ENCODE results near the gene GNAL. TPM values are rescaled to one million over a fixed set of nuclear protein-coding genes. Genes with fewer than 3 reads are reported as not detected.
"Not testable (repeated sequence)": the region's sequence is repeated elsewhere in the genome, so short reads cannot be mapped to it uniquely, and the experiment has no call there.

The GNAL gene
- total RNA-seq, 1 experiment from 2014 or later, result 0.17 TPM

DNA sequence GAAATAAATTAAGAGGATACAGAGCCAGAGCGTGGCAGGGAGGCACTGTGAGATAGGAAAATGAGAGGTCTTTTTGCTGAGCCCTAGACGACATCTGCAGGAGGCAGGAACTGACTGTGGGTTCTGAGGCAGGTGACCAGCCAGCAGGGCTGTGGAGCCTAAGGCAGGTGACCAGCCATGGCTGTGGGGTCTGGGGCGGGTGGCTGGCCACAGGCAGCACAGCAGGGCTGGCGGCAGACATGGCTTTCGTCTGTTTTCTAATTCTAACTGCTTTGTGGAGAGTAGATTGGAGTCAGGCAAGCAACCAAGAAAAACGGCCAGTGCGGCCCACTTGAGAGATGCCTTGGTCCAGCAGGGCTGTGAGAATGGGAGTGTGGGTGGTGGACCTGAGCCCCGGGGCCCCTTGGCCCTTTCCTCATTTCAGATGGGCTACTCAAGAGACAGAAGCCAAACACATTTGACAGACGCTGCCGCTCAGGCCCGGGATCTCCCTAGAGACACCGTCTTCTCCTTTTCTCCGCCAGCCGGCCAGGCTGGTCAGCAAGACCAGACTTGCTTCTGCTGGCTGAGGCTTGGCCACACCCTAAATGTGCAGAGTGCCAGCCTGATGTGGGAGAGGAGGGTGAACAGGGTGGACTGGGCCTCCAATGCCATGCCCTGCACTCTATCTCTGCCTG lies 19.7 kb upstream of the GNAL start:
- DNase-seq (ENCODE audit: low read depth), result no peak

DNA sequence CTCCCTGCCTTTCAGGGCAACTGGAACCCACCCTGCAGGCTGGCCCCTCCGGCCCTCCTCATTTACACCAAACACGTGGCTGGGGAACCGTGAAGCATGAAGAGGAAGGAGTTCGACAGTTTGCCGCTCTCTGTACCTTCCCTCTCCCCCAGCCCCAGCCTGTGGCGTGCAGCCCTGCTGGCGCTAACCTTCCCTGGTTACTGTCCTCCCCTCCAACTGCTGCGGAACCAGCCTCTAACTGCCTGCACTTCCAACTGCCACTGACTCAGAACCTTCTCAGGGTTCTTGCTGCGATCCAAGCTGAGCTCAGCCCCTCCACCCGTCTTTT lies 19.2 kb upstream of the GNAL start:
- no peak for DNase-seq (ENCODE audit: low read depth)

DNA sequence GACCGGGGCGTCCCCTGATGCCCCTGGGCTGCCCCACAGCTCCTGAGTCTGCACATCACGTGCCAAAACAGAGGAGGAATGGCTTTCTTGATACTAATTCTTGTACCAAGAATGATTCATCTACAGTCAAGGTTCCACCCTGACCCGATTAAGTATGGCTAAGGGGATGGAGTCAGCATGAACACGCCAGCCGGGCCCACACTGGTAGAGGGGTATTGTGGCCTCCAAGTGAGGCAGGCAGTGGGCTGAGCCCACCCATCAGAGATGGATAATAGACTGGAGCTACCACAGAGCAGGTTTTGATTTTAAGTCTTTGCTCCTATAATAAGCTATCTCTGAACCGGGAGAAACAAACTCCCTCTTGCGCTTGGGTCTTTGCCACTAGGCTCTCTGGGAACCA lies 17.9 kb upstream of the GNAL start:
- DNase-seq (ENCODE audit: low read depth), result no peak

DNA sequence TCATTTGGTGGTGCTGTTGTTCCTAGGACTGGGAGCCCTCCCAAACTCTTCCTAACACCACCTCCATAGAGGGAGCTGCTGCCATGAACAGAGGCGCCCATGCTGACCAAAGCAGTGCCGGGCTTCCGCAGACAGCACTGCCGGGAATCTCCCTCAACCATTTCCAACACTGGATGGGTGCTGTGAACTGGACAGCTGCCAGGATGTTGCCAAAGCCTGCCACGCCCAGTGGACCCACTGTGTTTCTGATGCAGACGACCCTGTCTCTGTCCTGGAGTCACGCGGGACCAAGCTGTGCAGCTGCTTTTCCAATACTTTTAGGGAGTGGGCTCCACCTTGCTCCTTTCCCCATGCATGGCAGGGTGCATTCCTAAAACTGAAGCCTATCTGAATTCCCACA lies 16.9 kb upstream of the GNAL start:
- DNase-seq (ENCODE audit: low read depth), result no peak

DNA sequence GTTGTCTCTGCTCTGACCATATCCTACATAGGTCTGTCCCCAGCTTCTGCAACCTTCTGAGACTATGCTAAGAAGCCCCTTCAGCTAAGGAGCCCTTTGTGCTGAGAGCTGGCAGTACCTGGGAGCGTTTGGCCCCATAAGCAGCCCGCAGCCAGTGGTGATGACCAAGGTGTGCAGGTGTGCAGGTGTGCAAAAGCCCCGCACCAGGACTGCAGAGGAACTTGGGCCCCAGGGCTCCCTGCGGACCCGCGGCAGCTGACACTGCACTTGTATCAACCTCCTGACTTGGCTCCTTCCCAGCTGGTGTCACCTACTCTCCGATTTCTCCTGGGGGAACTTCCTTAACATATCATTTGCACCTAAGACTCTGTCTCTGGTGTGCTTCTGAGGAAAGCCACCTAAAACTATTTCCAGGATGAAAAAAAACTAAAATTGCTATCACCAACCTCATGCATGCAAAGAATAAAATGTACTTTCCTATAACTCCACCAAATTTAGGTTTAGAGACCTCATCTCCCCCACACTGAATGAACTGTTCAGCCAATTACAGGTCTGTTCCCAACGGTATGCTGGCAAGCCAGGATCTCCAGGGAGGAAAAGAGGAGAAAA lies 16.1 kb upstream of the GNAL start:
- DNase-seq (ENCODE audit: low read depth), result no peak

DNA sequence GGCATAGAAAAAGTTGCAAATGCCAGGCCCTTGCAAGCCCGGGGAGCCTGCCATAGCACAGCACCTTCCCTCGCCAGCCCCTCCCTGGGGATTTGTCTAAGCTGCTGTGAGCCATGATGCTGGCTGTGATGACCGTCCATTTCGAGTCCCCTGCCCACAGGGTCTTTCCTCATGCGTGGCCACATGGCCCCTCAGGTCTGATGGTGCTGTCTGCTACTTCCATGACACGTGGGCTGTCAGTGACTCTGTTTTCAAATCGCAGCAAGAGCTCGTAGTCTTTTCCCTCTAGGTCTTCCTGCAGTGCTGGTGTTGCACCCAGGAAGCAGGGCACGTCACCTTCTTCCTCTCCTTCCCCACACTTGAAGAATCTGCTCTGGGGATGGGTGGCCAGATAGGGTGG lies 15.5 kb upstream of the GNAL start:
- DNase-seq (ENCODE audit: low read depth), result no peak

DNA sequence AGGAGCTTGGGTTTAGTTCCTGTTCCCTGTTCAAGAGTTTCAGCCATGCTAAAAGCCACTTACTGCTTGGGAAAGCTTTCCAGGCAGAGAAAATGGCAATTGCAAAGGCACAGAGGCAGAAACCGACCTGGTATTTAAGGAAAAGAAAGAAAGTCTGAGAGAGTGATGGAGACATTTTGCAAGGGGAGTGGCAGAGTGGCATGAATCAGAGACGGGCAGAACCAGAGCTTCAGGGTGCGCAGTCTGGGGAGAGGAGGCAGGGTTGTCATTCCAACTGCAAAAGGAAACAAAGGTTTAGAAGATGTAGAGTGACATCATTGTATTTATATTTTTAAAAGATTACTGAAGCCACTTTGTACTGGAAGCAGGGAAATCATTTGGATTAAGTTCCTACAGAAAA lies 14.9 kb upstream of the GNAL start:
- no peak for DNase-seq (ENCODE audit: low read depth)

DNA sequence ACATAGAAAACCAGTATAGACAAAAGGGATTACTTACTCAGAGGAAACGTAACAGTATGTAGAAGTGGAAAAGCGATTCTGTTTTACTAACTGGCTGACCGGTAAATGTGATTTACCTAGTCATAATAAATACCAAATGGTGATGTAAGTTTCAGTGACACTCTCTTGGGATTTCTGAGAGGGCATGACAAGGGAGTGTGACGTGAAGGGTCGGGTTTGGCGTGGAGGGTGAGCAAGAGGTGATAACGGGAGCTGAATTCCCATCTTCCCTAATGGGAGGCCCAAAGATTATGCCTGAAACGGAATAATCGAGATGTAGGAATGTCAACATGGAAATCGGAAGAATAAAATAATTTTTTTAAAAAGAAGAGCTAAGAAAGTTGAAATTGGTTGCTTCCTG lies 12.7 kb upstream of the GNAL start:
- DNase-seq (ENCODE audit: low read depth), result no peak

DNA sequence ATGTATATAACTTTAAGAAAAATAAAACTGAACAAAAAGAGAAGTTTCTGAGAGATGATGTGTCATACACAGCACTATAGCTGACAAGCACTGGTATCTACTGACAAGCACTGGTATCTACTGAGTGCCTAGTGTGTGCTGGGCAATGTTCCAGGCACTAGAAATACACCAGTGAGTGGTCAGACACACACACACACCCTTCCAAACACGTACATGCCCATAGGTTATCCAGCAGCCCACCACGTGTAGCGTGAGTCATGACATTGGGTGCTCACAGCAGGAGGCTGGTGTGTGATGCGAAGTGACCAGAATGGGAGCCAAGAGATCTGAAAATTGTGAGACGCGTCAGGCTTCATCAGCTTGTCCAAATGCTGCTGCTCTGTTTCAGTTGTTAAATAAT lies 12.2 kb upstream of the GNAL start:
- DNase-seq (ENCODE audit: low read depth), result peak; percentile 9

DNA sequence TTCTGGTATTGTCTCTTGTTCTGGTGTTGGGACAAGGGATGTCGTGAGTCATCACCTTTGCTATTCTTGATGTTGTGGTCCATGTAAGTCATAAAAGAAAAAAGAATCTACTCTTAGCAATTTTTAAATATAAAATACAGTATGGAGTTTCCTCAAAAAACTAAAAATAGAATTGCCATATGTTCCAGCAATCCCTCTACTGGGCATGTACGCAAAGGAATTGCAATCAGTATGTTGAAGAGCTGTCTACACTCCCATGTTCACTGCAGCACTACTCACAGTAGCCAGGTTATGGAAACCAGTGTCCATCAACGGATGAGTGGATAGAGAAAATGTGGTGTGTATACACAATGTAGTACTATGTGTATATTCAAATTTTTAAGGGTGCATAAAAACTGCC lies 10.9 kb upstream of the GNAL start:
- no peak for DNase-seq (ENCODE audit: low read depth)

DNA sequence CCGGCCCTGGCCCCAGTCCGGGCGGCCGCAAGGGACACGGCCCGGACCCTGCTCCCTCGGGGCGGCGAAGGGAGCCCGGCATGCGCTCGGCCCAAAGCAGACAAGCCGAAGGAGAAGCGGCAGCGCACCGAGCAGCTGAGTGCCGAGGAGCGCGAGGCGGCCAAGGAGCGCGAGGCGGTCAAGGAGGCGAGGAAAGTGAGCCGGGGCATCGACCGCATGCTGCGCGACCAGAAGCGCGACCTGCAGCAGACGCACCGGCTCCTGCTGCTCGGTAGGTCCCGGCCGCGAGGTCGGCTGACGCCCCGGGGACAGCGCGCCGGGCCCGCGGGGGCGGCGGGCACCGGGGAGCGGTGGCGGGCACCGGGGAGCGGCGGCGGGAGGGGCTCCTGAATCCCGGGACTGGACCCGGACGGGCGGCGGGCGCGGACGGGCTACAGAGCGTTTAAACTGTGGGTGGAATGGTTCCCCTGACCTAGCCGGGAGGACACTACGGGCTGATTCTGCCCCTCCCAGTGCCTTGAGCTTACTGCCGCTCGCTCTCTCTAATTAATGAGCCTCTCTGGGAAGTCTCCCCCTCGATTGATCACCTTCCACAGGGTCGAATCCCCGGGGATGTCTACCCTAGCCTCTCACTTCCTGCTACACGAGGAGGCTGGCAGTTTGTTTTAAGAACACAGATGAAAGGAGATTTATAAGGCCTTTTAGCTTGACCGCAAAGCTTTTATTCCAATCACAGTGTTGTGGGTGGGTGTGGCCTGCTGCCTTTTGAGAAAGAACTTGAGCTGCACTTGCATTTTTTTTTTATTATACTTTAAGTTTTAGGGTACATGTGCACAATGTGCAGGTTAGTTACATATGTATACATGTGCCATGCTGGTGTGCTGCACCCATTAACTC lies 853 bp downstream of the GNAL start:
- peak; percentile 11 for DNase-seq (ENCODE audit: low read depth)

DNA sequence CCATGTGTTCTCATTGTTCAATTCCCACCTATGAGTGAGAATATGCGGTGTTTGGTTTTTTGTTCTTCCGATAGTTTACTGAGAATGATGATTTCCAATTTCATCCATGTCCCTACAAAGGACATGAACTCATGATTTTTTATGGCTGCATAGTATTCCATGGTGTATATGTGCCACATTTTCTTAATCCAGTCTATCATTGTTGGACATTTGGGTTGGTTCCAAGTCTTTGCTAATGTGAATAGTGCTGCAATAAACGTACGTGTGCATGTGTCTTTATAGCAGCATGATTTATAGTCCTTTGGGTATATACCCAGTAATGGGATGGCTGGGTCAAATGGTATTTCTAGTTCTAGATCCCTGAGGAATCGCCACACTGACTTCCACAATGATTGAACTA lies 1.6 kb downstream of the GNAL start:
- not testable (repeated sequence) for DNase-seq (ENCODE audit: low read depth)

DNA sequence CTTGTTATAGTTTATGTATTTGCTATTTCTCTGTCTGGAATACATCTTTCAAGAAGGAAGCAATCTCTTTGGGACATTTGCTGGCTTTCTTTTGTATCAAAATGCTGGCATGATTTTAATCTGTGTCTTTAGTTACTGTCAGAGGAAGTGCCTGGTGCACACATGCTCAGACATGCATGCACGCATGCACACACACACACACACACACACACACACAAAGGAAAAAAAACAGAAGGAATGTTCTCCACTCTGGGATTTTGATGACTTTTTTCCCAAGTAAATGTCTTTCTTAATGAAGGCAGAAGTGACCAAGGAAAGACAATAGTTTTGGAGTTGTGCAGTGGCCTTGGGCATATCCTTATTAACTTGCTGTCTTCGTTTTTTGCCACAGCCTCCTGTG lies 6.7 kb downstream of the GNAL start:
- no peak for DNase-seq (ENCODE audit: low read depth)

DNA sequence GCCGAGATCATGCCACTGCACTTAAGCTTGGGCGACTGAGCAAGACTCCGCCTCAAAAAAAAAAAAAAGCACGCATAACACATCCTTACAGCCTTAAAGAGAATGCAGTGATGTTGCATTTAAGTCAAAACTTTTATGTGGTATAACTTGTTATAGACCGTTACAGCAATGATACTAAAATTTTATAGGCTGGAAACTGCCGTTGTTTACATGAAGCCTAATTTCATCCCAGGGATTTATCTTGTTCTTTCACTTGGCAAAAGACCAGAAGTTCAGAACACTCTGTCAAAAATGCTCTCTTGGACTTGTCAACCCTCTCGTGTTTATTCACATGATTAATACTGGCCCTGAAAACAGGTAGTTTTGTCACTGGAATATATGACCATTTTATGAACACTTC lies 7.4 kb downstream of the GNAL start:
- no peak for DNase-seq (ENCODE audit: low read depth)

DNA sequence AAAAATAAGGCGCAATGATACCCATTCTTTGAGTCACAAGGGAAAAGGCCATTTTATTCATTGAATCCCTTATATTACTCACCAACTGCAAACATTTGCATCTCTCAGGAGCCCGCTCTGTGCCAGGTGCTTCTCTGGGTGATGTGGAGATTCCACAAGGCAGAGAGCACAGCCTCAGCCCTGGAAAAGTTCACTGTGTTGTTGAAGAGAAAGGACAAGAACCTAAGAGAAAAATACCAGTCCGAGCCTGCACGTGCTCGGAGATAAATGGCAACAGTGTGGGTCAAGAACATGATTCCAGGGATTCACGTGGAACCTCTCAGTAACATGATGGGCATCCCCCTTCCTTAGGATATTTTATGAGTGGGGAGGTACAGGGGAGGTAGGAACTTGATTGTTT lies 11.8 kb downstream of the GNAL start:
- no peak for DNase-seq (ENCODE audit: low read depth)

DNA sequence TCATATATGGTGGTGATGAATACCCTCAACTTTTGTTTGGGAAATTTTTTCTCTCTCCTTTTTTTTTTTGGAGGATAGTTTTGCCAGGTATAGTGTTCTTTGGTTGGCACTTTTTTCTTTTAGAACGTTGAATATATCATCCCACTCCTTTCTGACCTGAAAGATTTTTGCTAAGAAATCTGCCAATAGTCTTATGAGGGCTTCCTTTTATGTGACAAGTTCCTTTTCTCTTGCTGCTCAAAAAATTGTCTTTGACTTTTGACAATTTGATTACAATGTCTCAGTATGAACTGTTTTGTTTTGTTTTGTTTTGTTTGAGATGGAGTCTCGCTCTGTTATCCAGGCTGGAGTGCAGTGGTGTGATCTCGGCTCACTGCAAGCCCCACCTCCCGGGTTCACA lies 21.5 kb downstream of the GNAL start:
- DNase-seq (ENCODE audit: low read depth), result no peak

DNA sequence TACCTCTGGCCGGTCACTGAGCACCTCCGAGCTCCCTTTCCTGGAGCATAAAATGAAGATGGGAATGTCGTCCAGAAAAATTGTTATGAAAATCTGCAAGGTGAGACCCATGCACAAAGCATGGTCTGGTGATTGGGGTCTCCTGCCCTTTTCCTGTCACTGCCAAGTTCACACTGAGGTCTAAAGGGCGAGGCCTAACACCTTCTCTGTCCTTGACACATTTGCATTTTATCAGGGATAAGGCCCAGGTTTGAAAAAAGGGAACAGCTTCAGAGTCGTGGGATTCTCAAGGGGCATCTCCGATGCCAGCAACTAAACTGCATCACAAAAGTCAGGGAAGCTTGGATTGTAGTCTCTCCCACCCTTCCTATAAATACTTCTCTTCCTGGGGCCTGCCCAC lies 24.7 kb downstream of the GNAL start:
- DNase-seq (ENCODE audit: low read depth), result no peak

DNA sequence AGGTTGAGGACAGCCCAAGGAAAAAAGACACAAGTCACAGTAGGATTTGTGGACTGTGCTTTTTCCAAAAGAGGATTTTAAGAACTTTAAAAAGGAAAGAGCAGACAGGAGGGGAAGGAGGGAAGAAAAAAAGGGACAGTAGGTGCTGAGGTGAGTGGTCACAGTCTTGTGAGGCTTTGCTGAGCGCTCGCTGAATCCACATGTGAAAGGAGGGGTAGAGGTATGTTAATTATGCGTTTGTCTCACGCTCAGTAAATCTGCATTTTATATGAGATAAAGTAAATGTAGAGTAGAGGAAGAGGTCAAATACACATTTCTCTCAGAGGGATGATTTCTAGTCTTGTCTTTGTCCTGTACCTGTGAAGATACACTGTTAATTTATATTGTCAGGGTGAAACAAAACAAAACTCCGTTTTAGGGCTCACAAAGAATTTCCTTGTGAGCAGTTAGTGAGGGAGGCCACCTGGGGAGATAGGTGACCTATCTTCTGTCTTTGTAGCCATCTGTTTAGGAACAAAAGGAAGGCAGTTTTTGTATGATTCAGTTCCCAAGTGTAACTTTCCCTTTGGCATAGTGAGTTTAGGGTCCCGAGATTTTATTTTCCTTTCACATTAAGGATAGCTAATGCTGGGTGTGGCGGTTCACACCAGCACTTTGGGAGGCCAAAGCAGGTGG lies 25.3 kb downstream of the GNAL start:
- DNase-seq (ENCODE audit: low read depth), result no peak

DNA sequence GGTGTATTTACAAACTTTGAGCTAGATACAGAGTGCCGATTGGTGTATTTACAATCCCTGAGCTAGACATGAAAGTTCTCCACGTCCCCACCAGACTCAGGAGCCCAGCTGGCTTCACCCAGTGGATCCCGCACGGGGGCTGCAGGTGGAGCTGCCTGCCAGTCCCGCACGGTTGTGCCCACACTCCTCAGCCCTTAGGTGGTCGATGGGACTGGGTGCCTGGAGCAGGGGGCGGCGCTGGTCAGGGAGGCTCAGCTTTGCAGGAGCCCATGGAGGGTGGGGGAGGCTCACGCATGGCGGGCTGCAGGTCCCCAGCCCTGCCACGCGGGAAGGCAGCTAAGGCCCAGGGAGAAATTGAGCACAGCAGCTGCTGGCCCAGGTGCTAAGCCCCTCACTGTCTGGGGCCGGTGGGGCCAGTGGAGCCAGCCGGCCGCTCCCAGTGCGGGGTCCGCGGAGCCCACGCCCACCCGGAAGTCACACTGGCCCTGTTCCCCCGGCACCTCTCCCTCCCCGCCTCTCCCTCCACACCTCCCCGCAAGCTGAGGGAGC lies 27.8 kb downstream of the GNAL start:
- DNase-seq (ENCODE audit: low read depth), result not testable (repeated sequence)

DNA sequence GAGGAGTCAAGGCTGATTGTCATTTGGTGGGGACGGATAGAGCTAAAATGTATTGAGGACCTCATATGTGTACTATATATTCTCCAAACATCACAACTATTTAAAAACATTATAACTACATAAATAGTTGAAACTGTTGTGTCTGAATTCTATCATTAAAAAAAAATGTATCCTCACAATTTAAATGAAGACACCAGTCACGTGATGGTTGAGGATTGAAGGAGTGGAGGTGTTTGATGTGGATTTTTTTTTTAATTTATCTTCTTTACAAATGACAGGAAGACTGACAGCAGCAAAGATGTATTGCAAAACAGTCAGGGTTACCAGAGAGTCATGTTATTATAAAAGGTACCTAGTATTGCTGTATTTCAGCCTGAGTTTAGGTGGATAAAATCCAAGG lies 30.0 kb downstream of the GNAL start:
- no peak for DNase-seq (ENCODE audit: low read depth)

DNA sequence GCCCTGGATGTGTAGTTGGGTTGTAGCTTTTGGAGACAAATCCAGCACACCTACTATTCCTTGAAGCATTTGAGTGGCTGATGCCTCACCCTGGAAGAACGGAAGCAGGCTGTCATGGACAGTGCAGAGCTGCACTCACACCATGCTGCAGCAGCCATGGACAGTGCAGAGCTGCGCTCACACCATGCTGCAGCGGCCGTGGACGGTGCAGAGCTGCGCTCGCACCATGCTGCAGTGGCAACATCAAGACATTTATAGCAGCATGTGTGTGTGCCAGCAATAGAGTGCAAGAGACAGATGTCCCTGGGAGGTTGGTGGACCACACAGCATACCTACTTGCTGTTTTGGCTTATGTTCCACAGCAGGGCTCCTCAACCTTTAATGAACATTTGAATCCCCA lies 30.6 kb downstream of the GNAL start:
- no peak for DNase-seq (ENCODE audit: low read depth)

DNA sequence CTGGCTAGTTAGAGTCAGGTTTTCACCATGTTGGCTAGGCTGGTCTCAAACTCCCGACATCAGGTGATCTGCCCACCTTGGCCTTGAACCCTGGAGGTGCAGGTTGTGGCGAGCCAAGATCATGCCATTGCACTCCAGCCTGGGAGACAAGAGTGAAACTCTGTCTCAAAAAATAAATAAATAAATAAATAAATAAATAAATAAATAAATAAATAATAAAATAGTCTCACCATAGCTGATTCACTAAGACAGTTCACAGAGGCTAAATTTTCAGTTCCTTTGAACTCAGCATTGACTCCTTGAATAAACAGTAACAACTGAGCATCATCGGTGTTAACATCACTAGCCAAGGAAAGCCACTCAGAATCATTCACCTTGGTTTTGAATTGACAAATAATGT lies 32.7 kb downstream of the GNAL start:
- DNase-seq (ENCODE audit: low read depth), result no peak
